SJSA1 (cell line): ENCODE measurements around the gene DAZAP1. TPM values are rescaled to one million over a fixed set of nuclear protein-coding genes. Genes with fewer than 3 reads are reported as not detected.

Source experiments
- DNase-seq, 2 experiments: peaks; one replicate each; pipeline ENCODE4 v3.0.0-alpha.2; 2015 to 2020; ENCODE audit warnings: low spot score in 2 of 2, low read depth in 1 of 2
- H3K27ac ChIP-seq: fragments of 250-450 bp; sonication (Bioruptor Pico); 2 replicates; pipeline ENCODE4 v1.5.1; 2020; ENCODE audit warnings: mild to moderate bottlenecking, moderate library complexity
- H3K27me3 ChIP-seq: fragments of 250-450 bp; sonication (Bioruptor Pico); replicated peaks from 2 replicates; pipeline ENCODE4 v1.5.1; 2020; ENCODE audit warnings: mild to moderate bottlenecking, moderate library complexity
- H3K36me3 ChIP-seq: fragments of 250-450 bp; sonication (Bioruptor Pico); 2 replicates; pipeline ENCODE4 v1.5.1; 2020; ENCODE audit warnings: mild to moderate bottlenecking
- H3K4me1 ChIP-seq: fragments of 250-450 bp; sonication (Bioruptor Pico); replicated peaks from 2 replicates; pipeline ENCODE4 v1.6.1; 2021; ENCODE audit warnings: mild to moderate bottlenecking
- H3K4me3 ChIP-seq: fragments of 250-450 bp; sonication (Bioruptor Pico); 2 replicates; pipeline ENCODE4 v1.5.1; 2020; ENCODE audit warnings: mild to moderate bottlenecking
- H3K9me3 ChIP-seq: fragments of 250-450 bp; sonication (Bioruptor Pico); replicated peaks from 2 replicates; pipeline ENCODE4 v1.5.1; 2020; ENCODE audit warnings: mild to moderate bottlenecking
- total RNA-seq: library from RNA; depleted of rRNA; stranded (reverse); fragments of >200 nt; shearing (Covaris generic); gene quantifications from 2 replicates; pipeline ENCODE4 v1.2.3, GENCODE V29; 2014; rRNA removed

Gene DAZAP1
- 92.9 and 131 TPM in 2 replicates for total RNA-seq

GRCh38 chr19:1407528-1408299 is at the start of gene DAZAP1:
DAZAP1 (plus strand) TSS chr19:1407586; CDS start chr19:1407774, 188 bp downstream.
- peak in 1 of 2 experiments; percentile 22 for DNase-seq
- no peaks in the 10 kb centered on the region; the same call in 1 of the 2 replicates for H3K9me3 ChIP-seq
- H3K4me1 ChIP-seq = peaks cover 39% of the 10 kb centered on the region
- peaks cover 50% of the 10 kb centered on the region for H3K36me3 ChIP-seq
- no peaks in the 10 kb centered on the region for H3K27me3 ChIP-seq
- peak within 1 kb of the TSS; percentile 91 for H3K27ac ChIP-seq
- peak within 1 kb of the TSS; percentile 98 for H3K4me3 ChIP-seq

GRCh38 chr19:1360126-1360817 is 47.1 kb upstream of the DAZAP1 start:
- peak overlapping the region; percentile 29 for H3K27ac ChIP-seq
- no peaks in the 10 kb centered on the region for H3K27me3 ChIP-seq
- H3K4me1 ChIP-seq = peaks cover 35% of the 10 kb centered on the region
- H3K9me3 ChIP-seq = no peaks in the 10 kb centered on the region
- H3K4me3 ChIP-seq = no peak overlapping the region; the same call in 1 of the 2 replicates
- peaks cover 80% of the 10 kb centered on the region for H3K36me3 ChIP-seq
- DNase-seq = no peak

- Histone ChIP-seq H3K9me3 (no peaks in the 10 kb centered on the region), H3K36me3 (peaks cover 86% of the 10 kb centered on the region), H3K4me3 (peak overlapping the region; percentile 3; the same call in 1 of the 2 replicates), H3K27me3 (no peaks in the 10 kb centered on the region), H3K4me1 (peaks cover 30% of the 10 kb centered on the region), H3K27ac (peak overlapping the region; percentile 29)
- DNase-seq = peak; percentile 82
Measured at GRCh38 chr19:1360818-1361461, 46.4 kb upstream of the DAZAP1 start.

- Histone ChIP-seq H3K27me3 (no peaks in the 10 kb centered on the region), H3K36me3 (peaks cover 90% of the 10 kb centered on the region), H3K9me3 (no peaks in the 10 kb centered on the region), H3K4me1 (peaks cover 27% of the 10 kb centered on the region), H3K27ac (peak overlapping the region; percentile 29), H3K4me3 (no peak overlapping the region; the same call in 1 of the 2 replicates)
- peak in 1 of 2 experiments; percentile 66 for DNase-seq
Measured at GRCh38 chr19:1361601-1362386, 45.6 kb upstream of the DAZAP1 start.

GRCh38 chr19:1362387-1363257 is 44.8 kb upstream of the DAZAP1 start:
- H3K4me3 ChIP-seq = no peak overlapping the region
- H3K9me3 ChIP-seq = no peaks in the 10 kb centered on the region
- peaks cover 27% of the 10 kb centered on the region for H3K4me1 ChIP-seq
- H3K36me3 ChIP-seq = peaks cover 90% of the 10 kb centered on the region
- no peak for DNase-seq
- no peaks in the 10 kb centered on the region for H3K27me3 ChIP-seq
- H3K27ac ChIP-seq = peak overlapping the region; percentile 29

GRCh38 chr19:1363599-1363998 is 43.8 kb upstream of the DAZAP1 start:
- Histone ChIP-seq H3K4me1 (peaks cover 27% of the 10 kb centered on the region), H3K36me3 (peaks cover 88% of the 10 kb centered on the region), H3K4me3 (no peak overlapping the region), H3K27ac (no peak overlapping the region), H3K27me3 (no peaks in the 10 kb centered on the region), H3K9me3 (no peaks in the 10 kb centered on the region)
- DNase-seq = no peak

- H3K4me3 ChIP-seq = no peak overlapping the region
- H3K27me3 ChIP-seq = no peaks in the 10 kb centered on the region
- H3K36me3 ChIP-seq = peaks cover 85% of the 10 kb centered on the region
- H3K9me3 ChIP-seq = no peaks in the 10 kb centered on the region
- peaks cover 27% of the 10 kb centered on the region for H3K4me1 ChIP-seq
- no peak overlapping the region for H3K27ac ChIP-seq
- DNase-seq = no peak
Measured at GRCh38 chr19:1364070-1364704, 43.2 kb upstream of the DAZAP1 start.

- Histone ChIP-seq H3K4me3 (no peak overlapping the region), H3K9me3 (no peaks in the 10 kb centered on the region), H3K36me3 (peaks cover 85% of the 10 kb centered on the region), H3K27ac (no peak overlapping the region), H3K4me1 (peaks cover 20% of the 10 kb centered on the region), H3K27me3 (no peaks in the 10 kb centered on the region)
- DNase-seq = no peak
Measured at GRCh38 chr19:1365319-1366269, 41.8 kb upstream of the DAZAP1 start.

GRCh38 chr19:1366296-1366695 is 41.1 kb upstream of the DAZAP1 start:
- no peak overlapping the region for H3K4me3 ChIP-seq
- H3K27me3 ChIP-seq = no peaks in the 10 kb centered on the region
- H3K36me3 ChIP-seq = peaks cover 90% of the 10 kb centered on the region
- H3K27ac ChIP-seq = no peak overlapping the region
- H3K9me3 ChIP-seq = no peaks in the 10 kb centered on the region
- no peak for DNase-seq
- H3K4me1 ChIP-seq = peaks cover 13% of the 10 kb centered on the region

- no peaks in the 10 kb centered on the region for H3K27me3 ChIP-seq
- H3K9me3 ChIP-seq = no peaks in the 10 kb centered on the region
- peaks cover 4% of the 10 kb centered on the region for H3K4me1 ChIP-seq
- no peak overlapping the region for H3K4me3 ChIP-seq
- no peak for DNase-seq
- no peak overlapping the region for H3K27ac ChIP-seq
- H3K36me3 ChIP-seq = peaks cover 88% of the 10 kb centered on the region
Measured at GRCh38 chr19:1366899-1367870, 40.2 kb upstream of the DAZAP1 start.
